ENCODE results near the gene ITGB8.

DNA sequence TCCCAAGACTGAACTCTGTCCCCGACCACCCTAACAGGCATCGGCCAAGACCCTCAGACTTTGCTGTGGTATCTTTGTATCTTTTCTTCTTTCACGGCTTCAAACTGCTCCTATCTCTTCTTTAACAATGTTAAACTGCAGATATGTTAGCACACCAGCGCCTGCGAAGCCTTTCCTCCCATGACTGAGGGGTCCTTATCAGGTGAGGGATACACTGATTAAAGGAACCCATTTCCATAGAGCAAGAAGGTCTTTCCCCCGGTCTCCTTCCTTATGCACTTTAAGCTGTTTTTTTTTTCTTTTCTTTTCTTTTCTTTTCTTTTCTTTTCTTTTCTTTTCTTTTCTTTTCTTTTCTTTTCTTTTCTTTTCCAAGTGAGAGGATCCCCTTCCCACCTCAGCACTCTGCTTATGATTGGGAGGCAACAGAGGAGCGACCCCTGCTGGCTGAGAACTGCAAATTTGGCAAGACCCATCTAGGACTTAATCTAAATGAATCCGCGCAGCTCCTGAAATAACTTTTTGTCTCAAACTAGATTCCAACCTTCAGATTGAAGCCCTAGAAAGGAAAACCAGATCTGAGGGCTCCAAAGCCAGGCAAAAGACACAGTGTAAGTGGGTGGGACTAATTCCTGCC is 109.9 kb downstream of the ITGB8 start:
- TF ChIP-seq, protein P1, sequence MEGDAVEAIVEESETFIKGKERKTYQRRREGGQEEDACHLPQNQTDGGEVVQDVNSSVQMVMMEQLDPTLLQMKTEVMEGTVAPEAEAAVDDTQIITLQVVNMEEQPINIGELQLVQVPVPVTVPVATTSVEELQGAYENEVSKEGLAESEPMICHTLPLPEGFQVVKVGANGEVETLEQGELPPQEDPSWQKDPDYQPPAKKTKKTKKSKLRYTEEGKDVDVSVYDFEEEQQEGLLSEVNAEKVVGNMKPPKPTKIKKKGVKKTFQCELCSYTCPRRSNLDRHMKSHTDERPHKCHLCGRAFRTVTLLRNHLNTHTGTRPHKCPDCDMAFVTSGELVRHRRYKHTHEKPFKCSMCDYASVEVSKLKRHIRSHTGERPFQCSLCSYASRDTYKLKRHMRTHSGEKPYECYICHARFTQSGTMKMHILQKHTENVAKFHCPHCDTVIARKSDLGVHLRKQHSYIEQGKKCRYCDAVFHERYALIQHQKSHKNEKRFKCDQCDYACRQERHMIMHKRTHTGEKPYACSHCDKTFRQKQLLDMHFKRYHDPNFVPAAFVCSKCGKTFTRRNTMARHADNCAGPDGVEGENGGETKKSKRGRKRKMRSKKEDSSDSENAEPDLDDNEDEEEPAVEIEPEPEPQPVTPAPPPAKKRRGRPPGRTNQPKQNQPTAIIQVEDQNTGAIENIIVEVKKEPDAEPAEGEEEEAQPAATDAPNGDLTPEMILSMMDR (IDR thresholded peaks at IDR 0.05; ENCODE audit: low read depth, low read length, missing input control), result no peak
- TF ChIP-seq, protein P2, sequence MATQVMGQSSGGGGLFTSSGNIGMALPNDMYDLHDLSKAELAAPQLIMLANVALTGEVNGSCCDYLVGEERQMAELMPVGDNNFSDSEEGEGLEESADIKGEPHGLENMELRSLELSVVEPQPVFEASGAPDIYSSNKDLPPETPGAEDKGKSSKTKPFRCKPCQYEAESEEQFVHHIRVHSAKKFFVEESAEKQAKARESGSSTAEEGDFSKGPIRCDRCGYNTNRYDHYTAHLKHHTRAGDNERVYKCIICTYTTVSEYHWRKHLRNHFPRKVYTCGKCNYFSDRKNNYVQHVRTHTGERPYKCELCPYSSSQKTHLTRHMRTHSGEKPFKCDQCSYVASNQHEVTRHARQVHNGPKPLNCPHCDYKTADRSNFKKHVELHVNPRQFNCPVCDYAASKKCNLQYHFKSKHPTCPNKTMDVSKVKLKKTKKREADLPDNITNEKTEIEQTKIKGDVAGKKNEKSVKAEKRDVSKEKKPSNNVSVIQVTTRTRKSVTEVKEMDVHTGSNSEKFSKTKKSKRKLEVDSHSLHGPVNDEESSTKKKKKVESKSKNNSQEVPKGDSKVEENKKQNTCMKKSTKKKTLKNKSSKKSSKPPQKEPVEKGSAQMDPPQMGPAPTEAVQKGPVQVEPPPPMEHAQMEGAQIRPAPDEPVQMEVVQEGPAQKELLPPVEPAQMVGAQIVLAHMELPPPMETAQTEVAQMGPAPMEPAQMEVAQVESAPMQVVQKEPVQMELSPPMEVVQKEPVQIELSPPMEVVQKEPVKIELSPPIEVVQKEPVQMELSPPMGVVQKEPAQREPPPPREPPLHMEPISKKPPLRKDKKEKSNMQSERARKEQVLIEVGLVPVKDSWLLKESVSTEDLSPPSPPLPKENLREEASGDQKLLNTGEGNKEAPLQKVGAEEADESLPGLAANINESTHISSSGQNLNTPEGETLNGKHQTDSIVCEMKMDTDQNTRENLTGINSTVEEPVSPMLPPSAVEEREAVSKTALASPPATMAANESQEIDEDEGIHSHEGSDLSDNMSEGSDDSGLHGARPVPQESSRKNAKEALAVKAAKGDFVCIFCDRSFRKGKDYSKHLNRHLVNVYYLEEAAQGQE (IDR thresholded peaks at IDR 0.05), result no peak
- TF ChIP-seq, protein P3, sequence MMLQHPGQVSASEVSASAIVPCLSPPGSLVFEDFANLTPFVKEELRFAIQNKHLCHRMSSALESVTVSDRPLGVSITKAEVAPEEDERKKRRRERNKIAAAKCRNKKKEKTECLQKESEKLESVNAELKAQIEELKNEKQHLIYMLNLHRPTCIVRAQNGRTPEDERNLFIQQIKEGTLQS (IDR thresholded peaks at IDR 0.05), result no peak
- no peak for TF ChIP-seq TAF1 (conservative IDR thresholded peaks at IDR 0.05)
- TF ChIP-seq SP1 (IDR thresholded peaks at IDR 0.05), result no peak
- no peak for TF ChIP-seq HNF4G (IDR thresholded peaks at IDR 0.05)
- TF ChIP-seq, protein P4, sequence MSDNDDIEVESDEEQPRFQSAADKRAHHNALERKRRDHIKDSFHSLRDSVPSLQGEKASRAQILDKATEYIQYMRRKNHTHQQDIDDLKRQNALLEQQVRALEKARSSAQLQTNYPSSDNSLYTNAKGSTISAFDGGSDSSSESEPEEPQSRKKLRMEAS (IDR thresholded peaks at IDR 0.05), result no peak
- no peak for TF ChIP-seq YY1 (IDR thresholded peaks at IDR 0.05)
- TF ChIP-seq FOXA1 (IDR thresholded peaks at IDR 0.05), result no peak
- no peak for TF ChIP-seq JUND (IDR thresholded peaks at IDR 0.05)
- no peak for TF ChIP-seq GABPA (IDR thresholded peaks at IDR 0.05 in 1 of 2, conservative IDR thresholded peaks at IDR 0.05 in 1 of 2)
- no peak for TF ChIP-seq RAD21 (IDR thresholded peaks at IDR 0.05)
